GM23248 (cell line): ENCODE measurements around the gene RERE. TPM values are rescaled to one million over a fixed set of nuclear protein-coding genes. Genes with fewer than 3 reads are reported as not detected.
"Not testable (repeated sequence)": the region's sequence is repeated elsewhere in the genome, so short reads cannot be mapped to it uniquely, and the experiment has no call there.

ENCODE experiments used
- DNase-seq: peaks from one replicate; pipeline ENCODE4 v3.0.0-alpha.2; 2015
- H2AFZ ChIP-seq: fragments of 200-600 bp; sonication (generic); 2 replicates; pipeline ENCODE4 v1.6.1; 2016; ENCODE audit warnings: antibody characterized with exemption
- H3F3A ChIP-seq: fragments of 200-600 bp; sonication (generic); 2 replicates; pipeline ENCODE4 v1.6.1; 2016; ENCODE audit warnings: mild to moderate bottlenecking, antibody characterized with exemption, mixed run types; ENCODE audit not compliant: insufficient read depth
- H3K27ac ChIP-seq: fragments of 200-600 bp; sonication (generic); 2 replicates; pipeline ENCODE4 v1.5.1; 2016; ENCODE audit warnings: mild to moderate bottlenecking
- H3K27me3 ChIP-seq: fragments of 200-600 bp; sonication (generic); replicated peaks from 2 replicates; pipeline ENCODE4 v1.6.1; 2016; ENCODE audit warnings: mild to moderate bottlenecking; ENCODE audit not compliant: insufficient read depth
- H3K36me3 ChIP-seq: fragments of 200-600 bp; sonication (generic); 2 replicates; pipeline ENCODE4 v1.6.1; 2016; ENCODE audit warnings: low read depth, mild to moderate bottlenecking
- H3K4me1 ChIP-seq: fragments of 200-600 bp; sonication (generic); 2 replicates; pipeline ENCODE4 v1.6.1; 2016; ENCODE audit warnings: mild to moderate bottlenecking; ENCODE audit not compliant: insufficient read depth
- H3K4me2 ChIP-seq: fragments of 200-600 bp; sonication (generic); one replicate; pipeline ENCODE4 v1.6.1; 2016; ENCODE audit warnings: mild to moderate bottlenecking; ENCODE audit not compliant: unreplicated experiment
- H3K4me3 ChIP-seq: fragments of 200-600 bp; sonication (generic); 2 replicates; pipeline ENCODE4 v1.5.1; 2016; ENCODE audit warnings: mild to moderate bottlenecking
- H3K79me2 ChIP-seq: fragments of 200-600 bp; sonication (generic); 2 replicates; pipeline ENCODE4 v1.6.1; 2016; ENCODE audit warnings: mild to moderate bottlenecking; ENCODE audit not compliant: insufficient read depth
- H3K9ac ChIP-seq: fragments of 200-600 bp; sonication (generic); 2 replicates; pipeline ENCODE4 v1.6.1; 2016; ENCODE audit warnings: mild to moderate bottlenecking
- H3K9me2 ChIP-seq: fragments of 200-600 bp; sonication (generic); 2 replicates; pipeline ENCODE4 v1.6.1; 2016; ENCODE audit warnings: mixed run types, mild to moderate bottlenecking, moderate library complexity; ENCODE audit not compliant: insufficient read depth
- H3K9me3 ChIP-seq: fragments of 200-600 bp; sonication (generic); one replicate; pipeline ENCODE4 v1.6.1; 2017; ENCODE audit warnings: low read depth
- H4K20me1 ChIP-seq: fragments of 200-600 bp; sonication (generic); 2 replicates; pipeline ENCODE4 v1.6.0; 2016; ENCODE audit not compliant: insufficient read depth
- EZH2 ChIP-seq: fragments of 200-600 bp; sonication (generic); IDR thresholded peaks from 2 replicates; pipeline ENCODE4 v1.6.1; 2018; ENCODE audit warnings: antibody characterized with exemption, mild to moderate bottlenecking; ENCODE audit not compliant: insufficient read depth, poor library complexity, severe bottlenecking
- EZH2phosphoT487 ChIP-seq: fragments of 200-600 bp; sonication (generic); IDR thresholded peaks from 2 replicates; pipeline ENCODE4 v1.6.1; 2018; ENCODE audit warnings: antibody characterized with exemption, moderate library complexity, mild to moderate bottlenecking, low read depth; ENCODE audit not compliant: insufficient read depth
- WGBS, 2 experiments: methylation state at CpG; one replicate each; pipeline ENCODE4 v1.1.6; 2015 to 2017; ENCODE audit warnings: low lambda C conversion rate in 2 of 2, low coverage in 1 of 2; ENCODE audit errors: missing lambda C conversion rate in 2 of 2; 5-methylcytosine and 5-hydroxymethylcytosine counted together
- in situ Hi-C: fragments of 300-500 bp; cut with MboI; formaldehyde crosslinking; loops from 2 replicates; pipeline ENCODE4 v1.15.0; 2020
- polyA plus RNA-seq: library from polyadenylated mRNA; unstranded; fragments of >200 nt; fragmentation: Nextera tagmentation; extraction: Ambion mirVana; gene quantifications from 2 replicates; pipeline ENCODE4 v1.2.1, GENCODE V29; 2016
- total RNA-seq: library from RNA; depleted of rRNA; stranded (reverse); fragments of >200 nt; shearing (Covaris generic); gene quantifications from 2 replicates; pipeline ENCODE4 v1.2.3, GENCODE V29; 2014

Gene RERE
- total and polyA plus RNA-seq, 2 experiments from 2014 or later, result 26.0 to 26.2 TPM

GRCh38 chr1:8456308-8456912, 361.0 kb downstream of the RERE start:
- Histone ChIP-seq H3K36me3 (no peaks in the 10 kb centered on the region), H3K4me2 (peak overlapping the region; percentile 61), H3K9ac (peak overlapping the region; percentile 30), H3F3A (peaks cover 32% of the 10 kb centered on the region), H3K27ac (peak overlapping the region; percentile 68), H3K79me2 (peaks cover 57% of the 10 kb centered on the region), H3K27me3 (no peaks in the 10 kb centered on the region), H3K4me1 (peaks cover 27% of the 10 kb centered on the region), H3K4me3 (peak overlapping the region; percentile 12; the same call in 1 of the 2 replicates), H2AFZ (no peak overlapping the region), H3K9me2 (no peaks in the 10 kb centered on the region), H4K20me1 (no peaks in the 10 kb centered on the region), H3K9me3 (no peaks in the 10 kb centered on the region)
- DNase-seq, result peak; percentile 93
- TF ChIP-seq EZH2, result no peak
- TF ChIP-seq EZH2phosphoT487, result no peak
- in situ Hi-C loops, result no loop called here
- 26 to 31% methylated on average over 4 of the region's 4 CpGs for WGBS, 2 experiments

GRCh38 chr1:8455700-8456307, 361.6 kb downstream of the RERE start:
- peaks cover 32% of the 10 kb centered on the region for H3F3A ChIP-seq
- H3K27me3 ChIP-seq, result no peaks in the 10 kb centered on the region
- WGBS, 2 experiments, result 30 to 32% methylated on average over 7 of the region's 7 CpGs
- in situ Hi-C loops, result no loop called here
- H3K9me3 ChIP-seq, result no peaks in the 10 kb centered on the region
- no peaks in the 10 kb centered on the region for H4K20me1 ChIP-seq
- peaks cover 60% of the 10 kb centered on the region for H3K79me2 ChIP-seq
- H3K4me1 ChIP-seq, result peaks cover 27% of the 10 kb centered on the region
- H3K9me2 ChIP-seq, result no peaks in the 10 kb centered on the region
- peak overlapping the region; percentile 30 for H3K9ac ChIP-seq
- peak overlapping the region; percentile 12; the same call in 1 of the 2 replicates for H3K4me3 ChIP-seq
- peak; percentile 56 for DNase-seq
- peak overlapping the region; percentile 61 for H3K4me2 ChIP-seq
- no peak for TF ChIP-seq EZH2phosphoT487
- TF ChIP-seq EZH2, result no peak
- peak overlapping the region; percentile 25; the same call in 1 of the 2 replicates for H2AFZ ChIP-seq
- peak overlapping the region; percentile 68 for H3K27ac ChIP-seq
- no peaks in the 10 kb centered on the region for H3K36me3 ChIP-seq

GRCh38 chr1:8450312-8450711, 367.1 kb downstream of the RERE start:
- peaks cover 31% of the 10 kb centered on the region for H3F3A ChIP-seq
- H4K20me1 ChIP-seq, result no peaks in the 10 kb centered on the region
- TF ChIP-seq EZH2 (no peak), EZH2phosphoT487 (no peak)
- no peak for DNase-seq
- peaks cover 46% of the 10 kb centered on the region for H3K79me2 ChIP-seq
- H3K36me3 ChIP-seq, result no peaks in the 10 kb centered on the region
- no peaks in the 10 kb centered on the region for H3K27me3 ChIP-seq
- no peak overlapping the region for H3K4me2 ChIP-seq
- no peak overlapping the region for H2AFZ ChIP-seq
- WGBS, 2 experiments, result 94 to 95% methylated on average over 11 of the region's 11 CpGs
- no peak overlapping the region for H3K4me3 ChIP-seq
- no peaks in the 10 kb centered on the region for H3K9me3 ChIP-seq
- no peak overlapping the region for H3K9ac ChIP-seq
- peaks cover 23% of the 10 kb centered on the region for H3K4me1 ChIP-seq
- no peak overlapping the region for H3K27ac ChIP-seq
- no peaks in the 10 kb centered on the region for H3K9me2 ChIP-seq
- in situ Hi-C loops, result no loop called here

DNA sequence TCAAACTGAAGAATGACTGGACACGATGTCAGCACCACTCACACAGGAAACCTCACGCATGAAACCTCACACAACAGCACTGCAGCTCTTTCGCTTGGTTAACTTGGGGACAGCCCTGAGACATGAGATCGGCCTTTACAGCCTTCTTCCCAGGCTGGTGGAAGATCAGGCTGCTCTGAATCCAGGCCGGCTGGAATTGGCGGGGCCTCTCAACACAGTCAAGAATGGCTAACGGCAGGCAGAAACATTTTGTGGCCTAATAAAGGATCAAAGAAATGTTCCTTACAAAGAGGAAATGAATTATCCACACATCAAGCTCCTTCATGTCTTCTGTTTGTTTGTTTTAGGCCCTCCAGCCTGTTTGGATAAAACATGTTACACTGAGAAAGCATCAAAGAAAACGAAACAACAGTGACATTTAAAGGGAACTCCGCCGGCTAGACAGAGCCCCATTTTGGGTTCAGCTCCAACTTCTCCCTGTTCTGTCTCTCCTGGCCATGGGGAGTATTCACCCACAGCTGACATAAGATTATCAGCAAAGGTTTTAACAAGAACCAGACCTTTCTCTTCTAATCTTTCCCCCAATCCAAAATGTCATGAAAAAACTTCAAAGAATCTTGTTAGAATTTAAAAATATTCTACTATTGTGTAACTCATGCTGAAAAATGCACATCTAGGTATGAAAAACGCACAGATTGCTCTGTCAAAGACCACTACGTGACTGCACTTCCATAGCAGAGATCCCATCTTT, 368.4 kb downstream of the RERE start:
- Histone ChIP-seq H3K27me3 (no peaks in the 10 kb centered on the region), H3F3A (peaks cover 21% of the 10 kb centered on the region; the same call in 1 of the 2 replicates), H3K9me2 (no peaks in the 10 kb centered on the region), H3K4me1 (peaks cover 17% of the 10 kb centered on the region), H3K36me3 (no peaks in the 10 kb centered on the region), H4K20me1 (no peaks in the 10 kb centered on the region), H2AFZ (peak overlapping the region; percentile 76), H3K9ac (peak overlapping the region; percentile 76), H3K4me2 (peak overlapping the region; percentile 92), H3K4me3 (peak overlapping the region; percentile 65), H3K27ac (peak overlapping the region; percentile 77), H3K79me2 (peaks cover 42% of the 10 kb centered on the region), H3K9me3 (no peaks in the 10 kb centered on the region)
- peak; percentile 78 for DNase-seq
- in situ Hi-C loops, result no loop called here
- TF ChIP-seq EZH2 (no peak), EZH2phosphoT487 (no peak)
- 13 to 15% methylated on average over 12 of the region's 12 CpGs for WGBS, 2 experiments

GRCh38 chr1:8448505-8448904, 368.9 kb downstream of the RERE start:
- DNase-seq, result peak; percentile 68
- H3K27ac ChIP-seq, result peak overlapping the region; percentile 77
- H3K4me3 ChIP-seq, result peak overlapping the region; percentile 65
- H2AFZ ChIP-seq, result peak overlapping the region; percentile 76
- H3K9me2 ChIP-seq, H3K27me3 ChIP-seq, H3K9me3 ChIP-seq, H3K36me3 ChIP-seq, in situ Hi-C loops, H4K20me1 ChIP-seq: not testable (repeated sequence)
- peaks cover 37% of the 10 kb centered on the region for H3K79me2 ChIP-seq
- H3K4me1 ChIP-seq, result peaks cover 17% of the 10 kb centered on the region
- WGBS, 2 experiments, result 44% methylated on average over 11 of the region's 11 CpGs
- 0 out of 2 replicates have a peak, but pooled peaks cover 16% of the 10 kb centered on the region for H3F3A ChIP-seq
- peak overlapping the region; percentile 76 for H3K9ac ChIP-seq
- H3K4me2 ChIP-seq, result peak overlapping the region; percentile 92
